ENCODE data around the gene CALCR.
A peak's percentile ranks its signal among the peaks of the same experiment; 100 is the strongest.

The CALCR gene

DNA sequence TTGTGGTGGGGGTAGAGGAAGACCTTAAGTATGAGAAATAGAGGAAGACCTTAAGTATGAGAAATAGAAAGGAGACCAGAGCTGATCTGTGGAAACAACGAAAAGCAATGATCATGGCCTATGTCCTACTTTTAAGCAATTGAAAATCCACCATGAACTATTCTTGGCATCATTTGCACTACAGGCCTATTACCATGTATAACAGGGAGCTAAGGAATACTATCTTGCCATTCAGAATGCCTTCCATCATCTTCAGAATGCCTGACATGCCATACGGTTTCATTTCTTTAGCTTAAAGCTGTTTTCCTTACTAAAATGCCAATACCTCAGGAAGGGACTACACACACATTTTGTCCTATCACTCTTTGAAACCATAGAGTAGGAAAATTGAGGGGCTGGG is 127.0 kb downstream of the CALCR start:
- TF ChIP-seq, protein P1, sequence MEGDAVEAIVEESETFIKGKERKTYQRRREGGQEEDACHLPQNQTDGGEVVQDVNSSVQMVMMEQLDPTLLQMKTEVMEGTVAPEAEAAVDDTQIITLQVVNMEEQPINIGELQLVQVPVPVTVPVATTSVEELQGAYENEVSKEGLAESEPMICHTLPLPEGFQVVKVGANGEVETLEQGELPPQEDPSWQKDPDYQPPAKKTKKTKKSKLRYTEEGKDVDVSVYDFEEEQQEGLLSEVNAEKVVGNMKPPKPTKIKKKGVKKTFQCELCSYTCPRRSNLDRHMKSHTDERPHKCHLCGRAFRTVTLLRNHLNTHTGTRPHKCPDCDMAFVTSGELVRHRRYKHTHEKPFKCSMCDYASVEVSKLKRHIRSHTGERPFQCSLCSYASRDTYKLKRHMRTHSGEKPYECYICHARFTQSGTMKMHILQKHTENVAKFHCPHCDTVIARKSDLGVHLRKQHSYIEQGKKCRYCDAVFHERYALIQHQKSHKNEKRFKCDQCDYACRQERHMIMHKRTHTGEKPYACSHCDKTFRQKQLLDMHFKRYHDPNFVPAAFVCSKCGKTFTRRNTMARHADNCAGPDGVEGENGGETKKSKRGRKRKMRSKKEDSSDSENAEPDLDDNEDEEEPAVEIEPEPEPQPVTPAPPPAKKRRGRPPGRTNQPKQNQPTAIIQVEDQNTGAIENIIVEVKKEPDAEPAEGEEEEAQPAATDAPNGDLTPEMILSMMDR (conservative IDR thresholded peaks at IDR 0.05; ENCODE audit: low read depth, low read length), result no peak
- H3K4me3 ChIP-seq (ENCODE audit: low read length), result no peak overlapping the region

DNA sequence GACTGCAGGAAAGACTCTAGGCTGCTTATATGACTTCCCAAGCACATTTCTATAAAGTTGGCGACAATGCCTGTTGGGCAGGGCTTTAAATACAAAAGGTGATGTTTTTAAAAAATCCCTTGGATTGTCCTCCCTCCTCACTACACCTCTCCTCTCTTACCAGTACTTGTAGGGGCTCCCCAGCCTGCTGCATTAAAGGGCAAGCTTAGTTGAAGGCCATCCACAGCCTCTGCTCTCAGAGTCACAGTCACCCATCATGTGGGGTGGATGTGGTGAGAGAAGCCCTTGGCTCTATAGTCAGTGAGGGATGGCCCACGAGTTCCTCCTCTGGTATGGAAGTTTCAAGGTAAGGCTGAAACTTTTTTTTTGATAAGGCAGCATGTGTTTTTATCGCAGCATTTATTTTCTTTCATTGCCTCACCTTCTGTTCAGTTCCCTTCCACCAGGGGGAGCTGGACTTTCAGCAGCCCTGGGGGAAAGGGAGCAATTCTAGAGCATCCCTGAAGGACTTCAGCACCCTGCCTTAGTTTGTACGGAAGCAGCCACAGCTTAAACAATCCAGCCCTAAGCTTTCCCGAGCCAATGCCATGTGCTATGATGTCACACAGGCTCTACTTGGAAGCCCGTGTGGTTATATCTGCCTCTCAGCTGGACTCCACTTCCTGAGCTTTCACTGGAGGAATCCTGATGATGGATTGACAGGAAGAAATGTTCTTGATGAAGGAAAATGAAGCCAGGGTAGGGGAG is 131.9 kb downstream of the CALCR start:
- no peak for DNase-seq (ENCODE audit: low read depth)
- TF ChIP-seq, protein P1 (conservative IDR thresholded peaks at IDR 0.05; ENCODE audit: low read depth, low read length), result peak; percentile 89
- no peak overlapping the region for H3K4me3 ChIP-seq (ENCODE audit: low read length)

More for the DNA sequence above, 127.0 kb downstream of the CALCR start:
- DNase-seq (ENCODE audit: low read depth), result no peak

DNA sequence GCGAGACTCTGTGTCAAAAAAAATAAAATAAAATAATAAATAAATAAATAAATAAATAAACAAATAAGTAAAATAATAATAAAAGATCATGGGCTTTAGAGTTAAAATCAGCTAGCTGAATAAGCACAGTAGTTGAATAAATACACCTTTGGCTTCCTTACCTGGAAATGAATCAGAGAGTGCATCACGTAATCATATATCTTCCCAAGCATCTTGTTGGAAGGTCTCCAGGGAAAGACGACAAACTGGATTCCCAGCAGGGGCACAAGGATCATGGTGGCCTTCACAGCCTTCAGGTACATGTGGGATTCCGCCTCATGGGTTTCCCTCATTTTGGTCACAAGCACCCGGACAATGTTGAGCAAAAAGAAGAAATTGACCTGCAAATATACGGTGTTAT is 138.7 kb downstream of the CALCR start:
- TF ChIP-seq, protein P1 (conservative IDR thresholded peaks at IDR 0.05; ENCODE audit: low read depth, low read length), result no peak
- no peak for DNase-seq (ENCODE audit: low read depth)
- H3K4me3 ChIP-seq (ENCODE audit: low read length), result no peak overlapping the region

DNA sequence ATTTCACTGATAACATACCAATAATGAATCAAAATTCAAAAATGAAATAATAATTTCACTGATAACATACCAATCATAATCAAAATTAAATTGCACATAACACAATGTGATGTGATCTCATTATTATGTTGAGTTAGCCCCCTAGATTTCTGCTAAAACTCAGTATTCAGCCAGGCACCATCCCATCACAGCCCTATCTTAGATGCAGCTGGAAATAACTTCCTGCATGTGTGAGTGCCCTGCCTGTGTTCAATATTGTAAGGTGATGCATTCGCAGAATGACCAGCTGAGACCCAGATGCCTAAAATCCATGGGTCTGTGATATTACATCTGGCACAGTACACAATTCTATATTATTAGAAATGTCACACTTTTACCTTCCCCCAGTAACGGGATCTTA is 142.4 kb downstream of the CALCR start:
- DNase-seq (ENCODE audit: low read depth), result no peak
- TF ChIP-seq, protein P1 (conservative IDR thresholded peaks at IDR 0.05; ENCODE audit: low read depth, low read length), result no peak
- no peak overlapping the region for H3K4me3 ChIP-seq (ENCODE audit: low read length)

DNA sequence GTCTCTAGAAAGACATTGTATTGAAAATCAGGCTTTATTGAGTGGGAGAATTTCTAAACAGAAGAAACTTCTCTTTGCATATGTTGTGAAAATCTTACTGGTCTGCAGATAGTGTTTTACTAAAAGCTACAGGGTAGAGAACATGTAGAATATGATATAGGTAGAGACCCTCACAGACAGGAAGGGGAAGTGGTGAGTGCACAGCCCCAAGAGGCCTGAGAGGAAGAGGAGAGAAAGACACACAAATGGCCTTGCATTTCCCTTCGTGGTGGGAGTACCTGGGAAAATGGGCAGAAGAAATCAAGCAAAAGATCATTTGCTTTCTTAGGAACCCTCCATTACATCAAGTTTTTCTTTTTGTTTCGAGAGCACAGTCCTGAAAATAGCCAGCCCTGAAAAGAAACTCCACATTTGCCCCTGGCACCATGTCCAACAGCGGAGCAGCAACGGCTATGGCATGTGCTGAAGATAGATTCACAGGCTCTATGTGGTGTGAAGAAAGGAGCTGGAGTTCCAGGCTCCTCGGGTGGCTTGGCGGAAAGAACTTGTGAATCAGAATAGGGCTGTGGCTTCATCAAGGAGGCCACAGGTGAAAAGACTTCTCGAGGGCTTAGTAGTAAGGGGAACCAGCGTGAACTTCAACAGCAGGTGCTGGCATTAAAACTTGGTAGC is 143.5 kb downstream of the CALCR start:
- TF ChIP-seq, protein P1 (conservative IDR thresholded peaks at IDR 0.05; ENCODE audit: low read depth, low read length), result no peak
- no peak overlapping the region for H3K4me3 ChIP-seq (ENCODE audit: low read length)
- no peak for DNase-seq (ENCODE audit: low read depth)

DNA sequence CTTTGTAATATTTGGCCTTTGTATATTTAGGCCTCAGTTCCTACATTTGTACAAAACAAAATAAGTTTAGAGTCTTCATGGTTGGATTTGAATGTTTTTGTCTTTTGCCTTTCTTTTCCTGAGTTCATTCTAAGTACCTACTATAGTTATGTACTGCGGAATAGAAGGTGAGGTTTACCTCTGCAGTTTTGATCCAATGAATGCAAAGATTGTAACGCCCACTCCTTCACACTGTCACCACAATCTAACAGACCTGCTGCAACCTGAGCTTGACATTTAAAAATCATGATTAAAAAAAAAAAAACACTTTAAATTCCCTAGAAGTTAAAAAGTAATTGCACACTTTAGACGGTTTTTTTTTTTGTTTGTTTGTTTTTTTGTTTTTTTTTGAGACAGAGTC is 145.0 kb downstream of the CALCR start:
- TF ChIP-seq, protein P1 (conservative IDR thresholded peaks at IDR 0.05; ENCODE audit: low read depth, low read length), result no peak
- no peak for DNase-seq (ENCODE audit: low read depth)
- no peak overlapping the region for H3K4me3 ChIP-seq (ENCODE audit: low read length)

DNA sequence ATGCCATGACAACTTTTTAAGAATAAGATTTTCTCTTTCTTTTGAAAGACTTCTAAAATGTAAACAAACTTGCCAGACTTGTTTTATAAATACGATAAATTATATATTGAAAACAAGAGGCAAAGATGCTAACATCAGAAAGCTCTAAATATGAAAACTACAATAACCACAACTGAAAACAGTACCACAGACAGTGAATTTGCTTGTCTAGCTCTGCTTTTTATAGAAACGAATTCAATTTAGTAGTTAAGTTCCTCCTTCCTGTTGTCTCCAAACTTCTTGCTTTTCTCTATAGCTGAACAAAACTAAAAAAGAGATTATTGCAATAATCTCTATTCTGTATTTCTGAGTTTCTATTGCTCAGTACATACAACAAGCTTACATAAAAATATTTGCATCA is 147.4 kb downstream of the CALCR start:
- H3K4me3 ChIP-seq (ENCODE audit: low read length), result no peak overlapping the region
- DNase-seq (ENCODE audit: low read depth), result no peak
- TF ChIP-seq, protein P1 (conservative IDR thresholded peaks at IDR 0.05; ENCODE audit: low read depth, low read length), result no peak
